HepG2 (cell line): Measurements from ENCODE around the gene MYO15A. TPM values are rescaled to one million over a fixed set of nuclear protein-coding genes. Genes with fewer than 3 reads are reported as not detected.

Experiments
- ATAC-seq: fragments of 200-7000 bp; cut with Tn5 transposase; 3 replicates; pipeline ENCODE4 v1.9.1; 2020; ENCODE audit warnings: mild to moderate bottlenecking, moderate library complexity
- BruUV-seq: library from RNA; stranded (reverse); fragments of 400-500 nt; replicated peaks from 2 replicates; lab custom pipeline; 2021; lab: Mats Ljungman, UMichigan
- CTCF ChIA-PET: fragments of 300-600 bp; formaldehyde crosslinking; extraction: SDS; loops from one replicate; lab custom pipeline; 2021; ENCODE audit warnings: low total read pairs, inconsistent platforms, low intra/inter-chr PET ratio; lab: Yijun Ruan, JAX
- POLR2A ChIA-PET: fragments of 350-600 bp; sonication (Branson Sonifier 250); formaldehyde crosslinking; loops from one replicate; lab custom pipeline; 2020; ENCODE audit warnings: antibody characterized with exemption, inconsistent platforms; lab: Yijun Ruan, JAX
- DNase-seq: peaks from one replicate; pipeline ENCODE4 v3.0.0-alpha.2; 2015; ENCODE audit warnings: low spot score
- FAIRE-seq: peaks from 3 replicates; lab custom pipeline; 2011; peaks lifted over from hg19 to GRCh38; lab: Jason Lieb, UNC
- H2AFZ ChIP-seq: one replicate; pipeline ENCODE4 v1.6.1; 2011; ENCODE audit warnings: low read length, inconsistent platforms
- H3K27ac ChIP-seq: fragments of 300-600 bp; 3 replicates; pipeline ENCODE4 v1.8.0; 2011; ENCODE audit warnings: mixed run types, mild to moderate bottlenecking, mixed read lengths, low read length, inconsistent platforms; ENCODE audit not compliant: insufficient read depth; ENCODE audit errors: extremely low read length
- H3K27me3 ChIP-seq, 2 experiments: fragments of 200-600 bp in 1 of 2; 2 replicates in 1 of 2; 3 replicates in 1 of 2; pipeline versions ENCODE4 v1.6.0 to v1.8.0; 2011; ENCODE audit warnings: low read length in 2 of 2, mild to moderate bottlenecking in 2 of 2, moderate library complexity in 2 of 2, inconsistent platforms in 1 of 2; ENCODE audit not compliant: insufficient read depth in 2 of 2, control insufficient read depth in 1 of 2
- H3K36me3 ChIP-seq, 2 experiments: fragments of 200-600 bp in 1 of 2; replicated peaks in 1 of 2; 2 replicates in 1 of 2; 3 replicates in 1 of 2; pipeline versions ENCODE4 v1.5.1 to v1.8.0; 2011; ENCODE audit warnings: low read length in 2 of 2, inconsistent platforms in 1 of 2; ENCODE audit not compliant: insufficient read depth in 2 of 2, control insufficient read depth in 1 of 2
- H3K4me1 ChIP-seq: 2 replicates; pipeline ENCODE4 v1.5.1; 2012; ENCODE audit warnings: low read length, inconsistent platforms; ENCODE audit not compliant: insufficient read depth
- H3K4me2 ChIP-seq: 2 replicates; pipeline ENCODE4 v1.6.0; 2011; ENCODE audit warnings: low read depth, low read length, inconsistent platforms
- H3K4me3 ChIP-seq, 3 experiments: fragments of 200-600 bp in 1 of 3; sonication (generic), shearing (Covaris generic) in 1 of 3; replicated peaks in 1 of 3; 2 replicates each; pipeline ENCODE4 v1.5.1; 2011 to 2016; ENCODE audit warnings: low read length in 3 of 3, inconsistent platforms in 2 of 3, low read depth in 2 of 3, mild to moderate bottlenecking in 2 of 3, control low read depth in 1 of 3, mixed read lengths in 1 of 3; ENCODE audit not compliant: insufficient read depth in 1 of 3
- H3K79me2 ChIP-seq: one replicate; pipeline ENCODE4 v1.6.1; 2011; ENCODE audit warnings: low read length, inconsistent platforms; ENCODE audit not compliant: insufficient read depth
- H3K9ac ChIP-seq: 2 replicates; pipeline ENCODE4 v1.6.0; 2011; ENCODE audit warnings: mild to moderate bottlenecking, low read depth, low read length, inconsistent platforms; ENCODE audit not compliant: insufficient read depth
- H3K9me3 ChIP-seq: 2 replicates; pipeline ENCODE4 v1.5.1; 2012; ENCODE audit warnings: mild to moderate bottlenecking, low read length
- H4K20me1 ChIP-seq: 2 replicates; pipeline ENCODE4 v1.6.0; 2011; ENCODE audit warnings: inconsistent platforms, mild to moderate bottlenecking, low read length, moderate library complexity; ENCODE audit not compliant: insufficient read depth
- DR1 ChIP-seq: sonication (generic); formaldehyde crosslinking; IDR thresholded peaks from 2 replicates; pipeline ENCODE4 v1.8.0; 2021; ENCODE audit warnings: mild to moderate bottlenecking, missing genetic modification reagents, inconsistent platforms
- HMG20B ChIP-seq: conservative IDR thresholded peaks from 2 replicates; pipeline ENCODE4 v1.6.1; 2016; ENCODE audit warnings: missing genetic modification reagents, missing compliant biosample characterization
- KLF11 ChIP-seq: IDR thresholded peaks from 2 replicates; pipeline ENCODE4 v1.6.1; 2016; ENCODE audit warnings: missing compliant biosample characterization
- SMARCC2 ChIP-seq: fragments of 450-650 bp; IDR thresholded peaks from 2 replicates; pipeline ENCODE4 v1.6.1; 2017; ENCODE audit warnings: antibody characterized with exemption, mild to moderate bottlenecking
- SOX6 ChIP-seq, 2 experiments: fragments of 450-650 bp in 1 of 2; sonication (generic) in 1 of 2; formaldehyde crosslinking in 1 of 2; IDR thresholded peaks; 2 replicates each; pipeline versions ENCODE4 v1.4.0 to v1.6.1; 2017 to 2020; ENCODE audit warnings: antibody characterized with exemption in 1 of 2, mild to moderate bottlenecking in 1 of 2, missing genetic modification reagents in 1 of 2
- ZBTB26 ChIP-seq: IDR thresholded peaks from 2 replicates; pipeline ENCODE4 v1.6.1; 2016; ENCODE audit warnings: missing compliant biosample characterization, missing genetic modification reagents, borderline replicate concordance
- ZFP90 ChIP-seq: sonication (generic); formaldehyde crosslinking; IDR thresholded peaks from 2 replicates; pipeline ENCODE4 v1.8.0; 2022; ENCODE audit warnings: missing genetic modification reagents, mild to moderate bottlenecking, inconsistent platforms, borderline replicate concordance
- WGBS: methylation state at CpG from one replicate; pipeline ENCODE4 v1.1.6; 2017; ENCODE audit warnings: low lambda C conversion rate; 5-methylcytosine and 5-hydroxymethylcytosine counted together
- in situ Hi-C: cut with HindIII; loops from 2 replicates; pipeline ENCODE4 v1.10.0; 2017; ENCODE audit warnings: low pct_unique_long_range_greater_than_20kb; ENCODE audit not compliant: extremely low pct_ligation_motif_present
- intact Hi-C: fragments of 100-400 bp; cut with micrococcal nuclease; formaldehyde crosslinking; loops from one replicate; pipeline ENCODE4 v1.10.0; 2022; ENCODE audit not compliant: unreplicated experiment
- polyA plus RNA-seq, 8 experiments: library from polyadenylated mRNA; depleted of rRNA in 3 of 8; stranded (reverse) in 7 of 8; unstranded in 1 of 8; fragments of >200 nt; fragmentation: Illumina TruSeq in 4 of 8; extraction: Trizol in 4 of 8; gene quantifications; 2 replicates each; pipeline versions ENCODE4 v1.2.1 to v1.2.3, GENCODE V29; 2011 to 2016; ENCODE audit warnings: low read depth in 4 of 8, missing spikeins in 1 of 8, mixed read lengths in 1 of 8; ENCODE audit not compliant: insufficient read depth in 1 of 8
- total RNA-seq, 5 experiments: library from RNA; depleted of rRNA; stranded (reverse); fragments of >200 nt; fragmentation: Illumina TruSeq; extraction: Trizol; gene quantifications; 2 replicates each; pipeline ENCODE4 v1.2.3, GENCODE V29; 2016; ENCODE audit warnings: low read depth in 1 of 5
- TF ChIP-seq, protein P1 (sequence below): sonication (generic); formaldehyde crosslinking; IDR thresholded peaks from 2 replicates; pipeline ENCODE4 v1.4.0; 2020; ENCODE audit warnings: missing genetic modification reagents, borderline replicate concordance

Gene MYO15A
- total and polyA plus RNA-seq, 2 of the 13 experiments (the other 11 are each of a cell fraction or from before 2014, with no cell fraction given), result 0.07 to 0.20 TPM

GRCh38 chr17:18099516-18099915, 9.0 kb upstream of the MYO15A start (continued):
- TF ChIP-seq, protein P1, sequence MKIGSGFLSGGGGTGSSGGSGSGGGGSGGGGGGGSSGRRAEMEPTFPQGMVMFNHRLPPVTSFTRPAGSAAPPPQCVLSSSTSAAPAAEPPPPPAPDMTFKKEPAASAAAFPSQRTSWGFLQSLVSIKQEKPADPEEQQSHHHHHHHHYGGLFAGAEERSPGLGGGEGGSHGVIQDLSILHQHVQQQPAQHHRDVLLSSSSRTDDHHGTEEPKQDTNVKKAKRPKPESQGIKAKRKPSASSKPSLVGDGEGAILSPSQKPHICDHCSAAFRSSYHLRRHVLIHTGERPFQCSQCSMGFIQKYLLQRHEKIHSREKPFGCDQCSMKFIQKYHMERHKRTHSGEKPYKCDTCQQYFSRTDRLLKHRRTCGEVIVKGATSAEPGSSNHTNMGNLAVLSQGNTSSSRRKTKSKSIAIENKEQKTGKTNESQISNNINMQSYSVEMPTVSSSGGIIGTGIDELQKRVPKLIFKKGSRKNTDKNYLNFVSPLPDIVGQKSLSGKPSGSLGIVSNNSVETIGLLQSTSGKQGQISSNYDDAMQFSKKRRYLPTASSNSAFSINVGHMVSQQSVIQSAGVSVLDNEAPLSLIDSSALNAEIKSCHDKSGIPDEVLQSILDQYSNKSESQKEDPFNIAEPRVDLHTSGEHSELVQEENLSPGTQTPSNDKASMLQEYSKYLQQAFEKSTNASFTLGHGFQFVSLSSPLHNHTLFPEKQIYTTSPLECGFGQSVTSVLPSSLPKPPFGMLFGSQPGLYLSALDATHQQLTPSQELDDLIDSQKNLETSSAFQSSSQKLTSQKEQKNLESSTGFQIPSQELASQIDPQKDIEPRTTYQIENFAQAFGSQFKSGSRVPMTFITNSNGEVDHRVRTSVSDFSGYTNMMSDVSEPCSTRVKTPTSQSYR (CRISPR knock-in tag), result no peak
- no peak for TF ChIP-seq ZFP90 (CRISPR knock-in tag)
- TF ChIP-seq KLF11 (CRISPR knock-in tag), result no peak

GRCh38 chr17:18100616-18101015, 7.9 kb upstream of the MYO15A start:
- intact Hi-C loops, result no loop called here

More at GRCh38 chr17:18100616-18101015, 7.9 kb upstream of the MYO15A start:
- FAIRE-seq, result no peak
- no peak for DNase-seq
- TF ChIP-seq SMARCC2 (no peak), DR1 (no peak), SOX6 (IDR thresholded peaks at IDR 0.05) (no peak), SOX6 (CRISPR knock-in tag; IDR thresholded peaks at IDR 0.05) (no peak), ZBTB26 (no peak), HMG20B (CRISPR knock-in tag) (no peak)
- H3K9ac ChIP-seq, result no peak overlapping the region
- WGBS, result 95% methylated on average over 9 of the region's 10 CpGs
- H3K4me2 ChIP-seq, result no peak overlapping the region
- POLR2A ChIA-PET, result no interaction called here
- BruUV-seq, result no TSS peak
- no peaks in the 10 kb centered on the region for H3K79me2 ChIP-seq
- H3K27me3 ChIP-seq, result no peaks in the 10 kb centered on the region
- H3K4me3 ChIP-seq, result no peak overlapping the region
- no peak overlapping the region for H3K27ac ChIP-seq
- H4K20me1 ChIP-seq, result no peaks in the 10 kb centered on the region
- H2AFZ ChIP-seq, result no peak overlapping the region
- no peaks in the 10 kb centered on the region for H3K9me3 ChIP-seq
- H3K36me3 ChIP-seq, result peaks cover 19 to 61% of the 10 kb centered on the region in 2 experiments; a peak in 4 of 5 replicates
- no peaks in the 10 kb centered on the region for H3K4me1 ChIP-seq
- in situ Hi-C loops, result loop anchor here (25.0 kb wide), 1 partner anchor 88 kb away; no protein-coding TSS in a partner anchor
- CTCF ChIA-PET, result no interaction called here
- no peak for ATAC-seq
